ENCODE data around the gene DPH6.

Gene DPH6

GRCh38 chr15:35505809-35506208 lies 40.2 kb downstream of the DPH6 start:
- Histone ChIP-seq H3K36me3 (ENCODE audit: control insufficient read depth, low read depth, low read length) (no peaks in the 10 kb centered on the region), H3K4me3 (ENCODE audit: low read length) (no peak overlapping the region), H3K9ac (ENCODE audit: low read length) (no peak overlapping the region), H3K9me3 (ENCODE audit: control insufficient read depth, low read depth, low read length) (no peaks in the 10 kb centered on the region), H3K27me3 (ENCODE audit: control insufficient read depth, insufficient read depth, low read length) (no peaks in the 10 kb centered on the region), H3K27ac (ENCODE audit: low read length) (no peak overlapping the region), H3K4me1 (ENCODE audit: control insufficient read depth, low read depth, low read length) (peaks cover 8% of the 10 kb centered on the region)

GRCh38 chr15:35505141-35505540 lies 40.8 kb downstream of the DPH6 start:
- Histone ChIP-seq H3K4me1 (ENCODE audit: control insufficient read depth, low read depth, low read length) (peaks cover 8% of the 10 kb centered on the region), H3K9ac (ENCODE audit: low read length) (no peak overlapping the region), H3K27ac (ENCODE audit: low read length) (no peak overlapping the region), H3K36me3 (ENCODE audit: control insufficient read depth, low read depth, low read length) (no peaks in the 10 kb centered on the region), H3K4me3 (ENCODE audit: low read length) (no peak overlapping the region), H3K9me3 (ENCODE audit: control insufficient read depth, low read depth, low read length) (no peaks in the 10 kb centered on the region), H3K27me3 (ENCODE audit: control insufficient read depth, insufficient read depth, low read length) (no peaks in the 10 kb centered on the region)

GRCh38 chr15:35499723-35500122 lies 46.2 kb downstream of the DPH6 start:
- no peaks in the 10 kb centered on the region for H3K27me3 ChIP-seq (ENCODE audit: control insufficient read depth, insufficient read depth, low read length)
- H3K27ac ChIP-seq (ENCODE audit: low read length): no peak overlapping the region
- no peak overlapping the region for H3K4me3 ChIP-seq (ENCODE audit: low read length)
- no peaks in the 10 kb centered on the region for H3K36me3 ChIP-seq (ENCODE audit: control insufficient read depth, low read depth, low read length)
- H3K9me3 ChIP-seq (ENCODE audit: control insufficient read depth, low read depth, low read length): no peaks in the 10 kb centered on the region
- no peaks in the 10 kb centered on the region for H3K4me1 ChIP-seq (ENCODE audit: control insufficient read depth, low read depth, low read length)
- no peak overlapping the region for H3K9ac ChIP-seq (ENCODE audit: low read length)

GRCh38 chr15:35496585-35496984 lies 49.4 kb downstream of the DPH6 start:
- Histone ChIP-seq H3K4me1 (ENCODE audit: control insufficient read depth, low read depth, low read length) (no peaks in the 10 kb centered on the region), H3K9ac (ENCODE audit: low read length) (no peak overlapping the region), H3K27me3 (ENCODE audit: control insufficient read depth, insufficient read depth, low read length) (no peaks in the 10 kb centered on the region), H3K4me3 (ENCODE audit: low read length) (no peak overlapping the region), H3K27ac (ENCODE audit: low read length) (no peak overlapping the region), H3K36me3 (ENCODE audit: control insufficient read depth, low read depth, low read length) (no peaks in the 10 kb centered on the region), H3K9me3 (ENCODE audit: control insufficient read depth, low read depth, low read length) (no peaks in the 10 kb centered on the region)

DNA sequence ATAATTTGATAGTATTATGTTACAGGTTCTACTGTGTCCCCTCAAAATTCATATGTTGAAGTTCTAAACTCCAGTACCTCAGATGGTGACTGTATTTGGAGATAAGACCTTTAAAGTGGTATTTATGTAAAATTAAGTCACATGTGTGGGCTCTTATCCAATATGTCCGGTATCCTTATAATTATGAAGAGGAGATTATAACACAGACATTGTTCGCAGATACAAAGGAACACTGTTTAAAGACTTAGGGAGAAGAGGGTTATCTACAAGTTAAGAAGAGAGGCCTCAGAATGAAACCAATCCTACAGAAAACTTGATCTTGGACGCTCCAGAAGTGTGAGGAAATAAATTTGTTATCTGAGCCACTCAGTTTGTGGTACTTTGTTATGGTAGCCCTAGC lies 50.9 kb downstream of the DPH6 start:
- Histone ChIP-seq H3K9ac (ENCODE audit: low read length) (no peak overlapping the region), H3K4me3 (ENCODE audit: low read length) (no peak overlapping the region), H3K4me1 (ENCODE audit: control insufficient read depth, low read depth, low read length) (no peaks in the 10 kb centered on the region), H3K36me3 (ENCODE audit: control insufficient read depth, low read depth, low read length) (no peaks in the 10 kb centered on the region), H3K27me3 (ENCODE audit: control insufficient read depth, insufficient read depth, low read length) (no peaks in the 10 kb centered on the region), H3K27ac (ENCODE audit: low read length) (no peak overlapping the region), H3K9me3 (ENCODE audit: control insufficient read depth, low read depth, low read length) (no peaks in the 10 kb centered on the region)

GRCh38 chr15:35491999-35492398 lies 54.0 kb downstream of the DPH6 start:
- Histone ChIP-seq H3K4me1 (ENCODE audit: control insufficient read depth, low read depth, low read length) (no peaks in the 10 kb centered on the region), H3K27ac (ENCODE audit: low read length) (no peak overlapping the region), H3K9ac (ENCODE audit: low read length) (no peak overlapping the region), H3K9me3 (ENCODE audit: control insufficient read depth, low read depth, low read length) (peaks cover 8% of the 10 kb centered on the region), H3K36me3 (ENCODE audit: control insufficient read depth, low read depth, low read length) (no peaks in the 10 kb centered on the region), H3K27me3 (ENCODE audit: control insufficient read depth, insufficient read depth, low read length) (no peaks in the 10 kb centered on the region), H3K4me3 (ENCODE audit: low read length) (no peak overlapping the region)

- Histone ChIP-seq H3K9ac (ENCODE audit: low read length) (no peak overlapping the region), H3K4me3 (ENCODE audit: low read length) (no peak overlapping the region), H3K27me3 (ENCODE audit: control insufficient read depth, insufficient read depth, low read length) (no peaks in the 10 kb centered on the region), H3K36me3 (ENCODE audit: control insufficient read depth, low read depth, low read length) (no peaks in the 10 kb centered on the region), H3K4me1 (ENCODE audit: control insufficient read depth, low read depth, low read length) (no peaks in the 10 kb centered on the region), H3K9me3 (ENCODE audit: control insufficient read depth, low read depth, low read length) (peaks cover 10% of the 10 kb centered on the region), H3K27ac (ENCODE audit: low read length) (no peak overlapping the region)
These were observed 54.8 kb downstream of the DPH6 start for GRCh38 chr15:35491173-35491572.

DNA sequence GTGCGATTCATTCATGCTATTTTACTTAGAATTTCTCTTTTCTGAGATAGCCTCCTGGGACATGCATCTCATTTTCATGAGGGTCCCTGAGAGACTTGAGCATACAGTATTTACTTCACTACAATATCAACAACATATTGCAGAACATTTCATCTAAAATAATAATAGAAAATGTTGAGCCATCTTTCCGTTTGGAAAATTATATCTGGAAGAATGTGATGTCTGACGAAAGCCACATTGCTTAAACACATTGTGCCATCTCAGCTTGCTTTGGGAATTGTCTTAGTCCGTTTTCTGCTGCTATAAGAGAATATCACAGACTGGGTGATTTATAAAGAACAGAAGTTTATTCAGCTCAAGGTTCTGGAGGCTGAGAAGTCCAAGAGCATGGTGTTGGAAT lies 55.5 kb downstream of the DPH6 start:
- Histone ChIP-seq H3K9me3 (ENCODE audit: control insufficient read depth, low read depth, low read length) (peaks cover 10% of the 10 kb centered on the region), H3K9ac (ENCODE audit: low read length) (no peak overlapping the region), H3K27me3 (ENCODE audit: control insufficient read depth, insufficient read depth, low read length) (no peaks in the 10 kb centered on the region), H3K4me1 (ENCODE audit: control insufficient read depth, low read depth, low read length) (no peaks in the 10 kb centered on the region), H3K36me3 (ENCODE audit: control insufficient read depth, low read depth, low read length) (no peaks in the 10 kb centered on the region), H3K27ac (ENCODE audit: low read length) (no peak overlapping the region), H3K4me3 (ENCODE audit: low read length) (no peak overlapping the region)

- peaks cover 10% of the 10 kb centered on the region for H3K9me3 ChIP-seq (ENCODE audit: control insufficient read depth, low read depth, low read length)
These were observed 58.5 kb downstream of the DPH6 start for GRCh38 chr15:35487417-35487816.

DNA sequence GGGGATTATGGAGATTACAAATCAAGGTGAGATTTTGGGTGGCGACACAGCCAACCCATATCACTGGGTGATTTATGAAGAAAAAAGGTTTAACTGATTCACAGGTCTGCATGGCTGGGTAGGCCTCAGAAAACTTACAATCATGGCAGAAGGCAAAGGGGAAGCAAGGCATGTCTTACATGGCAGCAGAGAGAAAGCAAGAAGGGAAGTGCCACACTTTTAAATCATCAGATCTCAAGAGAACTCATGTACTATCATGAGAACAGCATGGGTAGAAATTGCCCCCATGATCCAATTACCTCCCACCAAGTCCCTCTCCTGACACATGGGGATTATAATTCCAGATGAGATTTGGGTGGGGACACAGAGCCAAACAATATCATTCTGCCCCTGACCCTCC lies 59.7 kb downstream of the DPH6 start:
- H3K27ac ChIP-seq (ENCODE audit: low read length): no peak overlapping the region
- H3K9me3 ChIP-seq (ENCODE audit: control insufficient read depth, low read depth, low read length): peaks cover 10% of the 10 kb centered on the region
- H3K27me3 ChIP-seq (ENCODE audit: control insufficient read depth, insufficient read depth, low read length): no peaks in the 10 kb centered on the region
- no peak overlapping the region for H3K9ac ChIP-seq (ENCODE audit: low read length)
- no peaks in the 10 kb centered on the region for H3K36me3 ChIP-seq (ENCODE audit: control insufficient read depth, low read depth, low read length)
- H3K4me1 ChIP-seq (ENCODE audit: control insufficient read depth, low read depth, low read length): peaks cover 2% of the 10 kb centered on the region
- H3K4me3 ChIP-seq (ENCODE audit: low read length): no peak overlapping the region

More at GRCh38 chr15:35487417-35487816, 58.5 kb downstream of the DPH6 start:
- Histone ChIP-seq H3K9ac (ENCODE audit: low read length) (no peak overlapping the region), H3K27ac (ENCODE audit: low read length) (no peak overlapping the region), H3K27me3 (ENCODE audit: control insufficient read depth, insufficient read depth, low read length) (no peaks in the 10 kb centered on the region), H3K4me3 (ENCODE audit: low read length) (no peak overlapping the region), H3K36me3 (ENCODE audit: control insufficient read depth, low read depth, low read length) (no peaks in the 10 kb centered on the region), H3K4me1 (ENCODE audit: control insufficient read depth, low read depth, low read length) (no peaks in the 10 kb centered on the region)

GRCh38 chr15:35485411-35485810 lies 60.6 kb downstream of the DPH6 start:
- no peaks in the 10 kb centered on the region for H3K27me3 ChIP-seq (ENCODE audit: control insufficient read depth, insufficient read depth, low read length)
- H3K27ac ChIP-seq (ENCODE audit: low read length): no peak overlapping the region
- no peak overlapping the region for H3K4me3 ChIP-seq (ENCODE audit: low read length)
- peaks cover 4% of the 10 kb centered on the region for H3K4me1 ChIP-seq (ENCODE audit: control insufficient read depth, low read depth, low read length)
- peaks cover 10% of the 10 kb centered on the region for H3K9me3 ChIP-seq (ENCODE audit: control insufficient read depth, low read depth, low read length)
- H3K9ac ChIP-seq (ENCODE audit: low read length): no peak overlapping the region
- H3K36me3 ChIP-seq (ENCODE audit: control insufficient read depth, low read depth, low read length): no peaks in the 10 kb centered on the region

GRCh38 chr15:35484231-35484945 lies 61.6 kb downstream of the DPH6 start:
- H3K9ac ChIP-seq (ENCODE audit: low read length): no peak overlapping the region
- H3K4me3 ChIP-seq (ENCODE audit: low read length): no peak overlapping the region
- no peak overlapping the region for H3K27ac ChIP-seq (ENCODE audit: low read length)
- no peaks in the 10 kb centered on the region for H3K27me3 ChIP-seq (ENCODE audit: control insufficient read depth, insufficient read depth, low read length)
- peaks cover 10% of the 10 kb centered on the region for H3K9me3 ChIP-seq (ENCODE audit: control insufficient read depth, low read depth, low read length)
- peaks cover 7% of the 10 kb centered on the region for H3K4me1 ChIP-seq (ENCODE audit: control insufficient read depth, low read depth, low read length)
- no peaks in the 10 kb centered on the region for H3K36me3 ChIP-seq (ENCODE audit: control insufficient read depth, low read depth, low read length)

All from iPS-18a (cell line).